Sigmoid colon (tissue), 7 donors: ENCODE results near the gene NADK. TPM values are rescaled to one million over a fixed set of nuclear protein-coding genes. Genes with fewer than 3 reads are reported as not detected.

Experiments
- DNase-seq: peaks from one replicate; pipeline ENCODE4 v3.0.0-alpha.2; 2019
- H3K27ac ChIP-seq, 4 donors: fragments of 200-600 bp; sonication (generic); one replicate each; pipeline ENCODE4 v1.5.1; 2016 to 2019; ENCODE audit warnings: mild to moderate bottlenecking in 1 of 4
- H3K27me3 ChIP-seq, 3 donors: fragments of 200-600 bp; sonication (generic); one replicate each; pipeline ENCODE4 v1.5.1; 2019; ENCODE audit warnings: mild to moderate bottlenecking in 1 of 3
- H3K36me3 ChIP-seq, 4 donors: fragments of 200-600 bp; sonication (generic); one replicate each; pipeline ENCODE4 v1.5.1; 2016 to 2019
- H3K4me1 ChIP-seq, 4 donors: fragments of 200-600 bp; sonication (generic); one replicate each; pipeline ENCODE4 v1.5.1; 2017 to 2019
- H3K4me3 ChIP-seq, 4 donors: fragments of 200-600 bp; sonication (generic); one replicate each; pipeline ENCODE4 v1.5.1; 2017 to 2019; ENCODE audit warnings: mild to moderate bottlenecking in 2 of 4, moderate library complexity in 1 of 4
- H3K9me3 ChIP-seq, 4 donors: fragments of 200-600 bp in 3 of 4; sonication (generic) in 3 of 4; one replicate each; pipeline versions ENCODE4 v1.5.1 to v1.6.1; 2013 to 2019
- CTCF ChIP-seq, 4 experiments: fragments of 450-650 bp in 3 of 4; fragments of 200-600 bp in 1 of 4; IDR thresholded peaks; one replicate each; pipeline ENCODE4 v1.5.1; 2016 to 2019; ENCODE audit warnings: antibody characterized with exemption in 4 of 4, mild to moderate bottlenecking in 3 of 4, moderate library complexity in 2 of 4
- EP300 ChIP-seq, 4 donors: sonication (generic); formaldehyde crosslinking; IDR thresholded peaks; one replicate each; pipeline ENCODE4 v1.6.1; 2017; ENCODE audit warnings: antibody characterized with exemption in 4 of 4
- POLR2A ChIP-seq, 2 donors: fragments of 450-650 bp; IDR thresholded peaks; one replicate each; pipeline ENCODE4 v1.6.1; 2016; ENCODE audit warnings: antibody characterized with exemption in 2 of 2, mild to moderate bottlenecking in 2 of 2, moderate library complexity in 2 of 2
- POLR2AphosphoS5 ChIP-seq, 4 donors: sonication (generic); formaldehyde crosslinking; IDR thresholded peaks; one replicate each; pipeline ENCODE4 v1.6.1; 2017; ENCODE audit warnings: antibody characterized with exemption in 4 of 4
- WGBS, 2 donors: extraction: QIAGEN DNeasy Blood & Tissue Kit; methylation state at CpG; one replicate each; pipeline ENCODE4 v1.1.7; 2013; 5-methylcytosine and 5-hydroxymethylcytosine counted together
- intact Hi-C: fragments of 100-400 bp; cut with DNase I; formaldehyde crosslinking; loops from one replicate; pipeline ENCODE4 v1.15.1; 2023
- polyA plus RNA-seq, 3 donors: library from polyadenylated mRNA; stranded (reverse); fragments of 200-250 nt; gene quantifications; one replicate each; pipeline ENCODE4 v1.2.3, GENCODE V29; 2013
- total RNA-seq, 4 donors: library from RNA; depleted of rRNA; stranded (reverse); fragments of >200 nt; gene quantifications; one replicate each; pipeline ENCODE4 v1.1.0, GENCODE V29; 2016
- donor health status: healthy with polysubstance abuse.
- donor health status: Bipolar disorder and iron deficiency.
- donor health status: healthy.

Gene NADK
- total and polyA plus RNA-seq, 7 donors: 34.9 to 121 (median 66.7) TPM

DNA sequence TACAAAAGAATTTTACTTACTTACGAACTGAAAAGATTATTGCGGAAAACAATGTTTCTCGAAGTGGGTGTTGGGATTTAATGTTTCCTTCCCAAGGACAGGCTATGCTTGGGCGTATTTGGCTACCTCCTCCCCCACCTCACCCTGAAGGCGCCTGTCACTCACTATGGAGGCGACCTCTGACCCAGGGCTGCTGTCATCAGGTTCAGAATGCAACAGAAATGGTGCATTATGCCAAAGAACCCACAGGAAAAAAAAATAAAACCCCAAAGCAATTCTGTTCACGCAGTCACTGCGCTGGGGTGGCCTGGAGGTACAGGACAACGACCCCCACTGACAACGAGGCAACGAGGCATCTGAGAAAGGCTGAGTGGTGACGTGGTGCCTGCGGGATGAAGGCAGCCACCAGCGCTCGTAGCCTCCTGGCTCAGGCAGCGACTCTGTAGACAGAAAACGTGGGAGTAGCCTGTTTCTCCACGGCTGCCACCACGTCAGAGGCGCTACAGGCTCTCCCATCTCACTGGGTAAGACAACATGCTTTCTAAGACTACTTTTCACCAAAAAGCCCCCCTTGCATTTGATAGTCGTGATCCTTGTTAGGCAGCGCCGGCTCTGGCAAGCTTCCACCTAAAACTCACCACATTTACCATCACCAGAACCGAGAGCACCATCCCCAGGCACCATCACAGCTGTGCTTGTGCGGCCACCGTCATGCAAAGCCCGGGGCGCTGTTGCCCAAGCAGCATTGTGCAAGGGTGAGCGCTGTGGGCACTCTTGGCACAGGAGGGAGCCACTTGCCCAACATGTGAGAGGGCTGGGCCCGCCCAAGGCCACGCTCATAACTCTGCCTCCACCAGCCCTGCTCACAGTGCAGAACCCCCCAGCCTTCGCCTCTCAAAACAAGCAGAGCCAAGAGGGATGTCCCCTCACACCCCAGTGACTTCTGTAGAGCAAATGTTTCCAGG lies 14.3 kb downstream of the NADK start:
- TF ChIP-seq CTCF (IDR thresholded peaks at IDR 0.05): no peak
- TF ChIP-seq POLR2AphosphoS5 (IDR thresholded peaks at IDR 0.05): no peak
- no peak for TF ChIP-seq POLR2A (IDR thresholded peaks at IDR 0.05)
- TF ChIP-seq EP300 (IDR thresholded peaks at IDR 0.05): no peak
- no peaks in the 10 kb centered on the region for H3K4me1 ChIP-seq
- no peak overlapping the region for H3K27ac ChIP-seq
- DNase-seq: no peak
- peaks cover 13 to 63% (median 39%) of the 10 kb centered on the region in 4 donors for H3K36me3 ChIP-seq
- no peaks in the 10 kb centered on the region for H3K9me3 ChIP-seq
- no peaks in the 10 kb centered on the region for H3K27me3 ChIP-seq
- WGBS, 2 donors: 89% methylated on average over 32 of the region's 32 CpGs
- H3K4me3 ChIP-seq: no peak overlapping the region
- intact Hi-C loops: no loop called here

GRCh38 chr1:1761504-1762376 lies 16.5 kb downstream of the NADK start:
- Histone ChIP-seq H3K9me3 (no peaks in the 10 kb centered on the region), H3K4me1 (no peaks in the 10 kb centered on the region), H3K27me3 (no peaks in the 10 kb centered on the region), H3K36me3 (peaks cover 13 to 82% (median 43%) of the 10 kb centered on the region in 4 donors), H3K27ac (no peak overlapping the region), H3K4me3 (no peak overlapping the region)
- TF ChIP-seq CTCF (IDR thresholded peaks at IDR 0.05): no peak
- no peak for TF ChIP-seq POLR2A (IDR thresholded peaks at IDR 0.05)
- TF ChIP-seq POLR2AphosphoS5 (IDR thresholded peaks at IDR 0.05): no peak
- TF ChIP-seq EP300 (IDR thresholded peaks at IDR 0.05): no peak
- intact Hi-C loops: no loop called here
- 96 to 97% methylated on average over 23 of the region's 23 CpGs for WGBS, 2 donors
- no peak for DNase-seq

GRCh38 chr1:1760715-1761114 lies 17.6 kb downstream of the NADK start:
- Histone ChIP-seq H3K27ac (no peak overlapping the region), H3K4me1 (no peaks in the 10 kb centered on the region), H3K36me3 (peaks cover 19 to 93% (median 53%) of the 10 kb centered on the region in 4 donors), H3K9me3 (no peaks in the 10 kb centered on the region), H3K4me3 (no peak overlapping the region), H3K27me3 (no peaks in the 10 kb centered on the region)
- DNase-seq: no peak
- no peak for TF ChIP-seq CTCF (IDR thresholded peaks at IDR 0.05)
- TF ChIP-seq POLR2A (IDR thresholded peaks at IDR 0.05): no peak
- no peak for TF ChIP-seq POLR2AphosphoS5 (IDR thresholded peaks at IDR 0.05)
- TF ChIP-seq EP300 (IDR thresholded peaks at IDR 0.05): no peak
- intact Hi-C loops: no loop called here
- whole genome bisulfite sequencing, 2 donors: 90% methylated on average over 10 of the region's 10 CpGs

- Histone ChIP-seq H3K4me3 (no peak overlapping the region), H3K36me3 (peaks cover 19 to 97% (median 57%) of the 10 kb centered on the region in 4 donors), H3K9me3 (no peaks in the 10 kb centered on the region), H3K27ac (no peak overlapping the region), H3K4me1 (no peaks in the 10 kb centered on the region), H3K27me3 (no peaks in the 10 kb centered on the region)
- TF ChIP-seq EP300 (IDR thresholded peaks at IDR 0.05): no peak
- TF ChIP-seq POLR2AphosphoS5 (IDR thresholded peaks at IDR 0.05): no peak
- no peak for TF ChIP-seq POLR2A (IDR thresholded peaks at IDR 0.05)
- no peak for TF ChIP-seq CTCF (IDR thresholded peaks at IDR 0.05)
- DNase-seq: no peak
- 96% methylated on average over 20 of the region's 20 CpGs for WGBS, 2 donors
- intact Hi-C loops: no loop called here
Observed at GRCh38 chr1:1760345-1760650, 18.0 kb downstream of the NADK start.
